K562 (cell line): ENCODE data around the gene CENPV. TPM values are rescaled to one million over a fixed set of nuclear protein-coding genes. Genes with fewer than 3 reads are reported as not detected.

ENCODE experiments used
- ATAC-seq: fragments of 200-7000 bp; cut with Tn5 transposase; 3 replicates; pipeline ENCODE4 v1.9.1; 2020; ENCODE audit warnings: moderate library complexity
- BruUV-seq: library from RNA; stranded (reverse); fragments of 400-500 nt; replicated peaks from 2 replicates; lab custom pipeline; 2021; lab: Mats Ljungman, UMichigan
- CTCF ChIA-PET: fragments of 300-600 bp; formaldehyde crosslinking; extraction: SDS; loops from one replicate; lab custom pipeline; 2021; ENCODE audit warnings: low intra/inter-chr PET ratio; lab: Yijun Ruan, JAX
- POLR2A ChIA-PET: fragments of 300-600, 350-650 bp; sonication (Branson Sonifier 250); formaldehyde crosslinking; extraction: SDS; loops from one replicate; lab custom pipeline; 2021; ENCODE audit warnings: antibody characterized with exemption, inconsistent platforms; lab: Yijun Ruan, JAX
- DNase-seq, 4 experiments: peaks; one replicate each; pipeline versions ENCODE4 v3.0.0 to v3.0.0-alpha.2; 2011 to 2018; ENCODE audit warnings: low spot score in 3 of 4, mixed read lengths in 3 of 4; ENCODE audit errors: extremely low read depth in 1 of 4
- FAIRE-seq: peaks from 2 replicates; lab custom pipeline; 2011; peaks lifted over from hg19 to GRCh38; lab: Jason Lieb, UNC
- H2AFZ ChIP-seq: 2 replicates; pipeline ENCODE4 v1.6.0; 2011; ENCODE audit warnings: low read depth, low read length, control low read depth, inconsistent platforms
- H3K27ac ChIP-seq: fragments of 200-600 bp; 3 replicates; pipeline ENCODE4 v1.8.0; 2011; ENCODE audit warnings: low read depth, mild to moderate bottlenecking, control low read depth, inconsistent platforms, low read length, moderate library complexity, mixed read lengths; ENCODE audit errors: extremely low read depth
- H3K27me3 ChIP-seq, 2 experiments: fragments of 300-600 bp in 1 of 2; 2 replicates in 1 of 2; 3 replicates in 1 of 2; pipeline versions ENCODE4 v1.6.0 to v1.8.0; 2011; ENCODE audit warnings: inconsistent platforms in 2 of 2, low read length in 2 of 2, mild to moderate bottlenecking in 1 of 2, mixed read lengths in 1 of 2, moderate library complexity in 1 of 2; ENCODE audit not compliant: control insufficient read depth in 2 of 2, insufficient read depth in 2 of 2
- H3K36me3 ChIP-seq: fragments of 300-600 bp; 3 replicates; pipeline ENCODE4 v1.8.0; 2011; ENCODE audit warnings: mild to moderate bottlenecking, low read length, inconsistent platforms; ENCODE audit not compliant: control insufficient read depth, insufficient read depth
- H3K4me1 ChIP-seq, 2 experiments: fragments of 200-600 bp in 1 of 2; replicated peaks in 1 of 2; 2 replicates in 1 of 2; 3 replicates in 1 of 2; pipeline versions ENCODE4 v1.5.1 to v1.8.0; 2011; ENCODE audit warnings: inconsistent platforms in 2 of 2, low read length in 2 of 2, mild to moderate bottlenecking in 1 of 2, mixed read lengths in 1 of 2, moderate library complexity in 1 of 2; ENCODE audit not compliant: control insufficient read depth in 2 of 2, insufficient read depth in 2 of 2
- H3K4me2 ChIP-seq: 2 replicates; pipeline ENCODE4 v1.6.1; 2011; ENCODE audit warnings: low read length, control low read depth, inconsistent platforms, mixed read lengths; ENCODE audit not compliant: insufficient read depth
- H3K4me3 ChIP-seq: fragments of 200-600 bp; sonication (generic), shearing (Covaris generic); 2 replicates; pipeline ENCODE4 v1.5.1; 2016; ENCODE audit warnings: control low read depth, inconsistent platforms
- H3K79me2 ChIP-seq: fragments of 200-600 bp; 3 replicates; pipeline ENCODE4 v1.8.0; 2011; ENCODE audit warnings: low read length, inconsistent platforms; ENCODE audit not compliant: control insufficient read depth, insufficient read depth
- H3K9ac ChIP-seq, 2 experiments: 2 replicates each; pipeline versions ENCODE4 v1.6.0 to v1.6.1; 2011; ENCODE audit warnings: low read depth in 2 of 2, low read length in 2 of 2, control low read depth in 1 of 2, inconsistent platforms in 1 of 2, mild to moderate bottlenecking in 1 of 2, mixed read lengths in 1 of 2; ENCODE audit not compliant: insufficient read depth in 1 of 2
- H3K9me1 ChIP-seq: one replicate; pipeline ENCODE4 v1.6.0; 2011; ENCODE audit warnings: inconsistent platforms, mild to moderate bottlenecking, low read length, moderate library complexity; ENCODE audit not compliant: control insufficient read depth, insufficient read depth
- H3K9me3 ChIP-seq: replicated peaks from 2 replicates; pipeline ENCODE4 v1.5.1; 2011; ENCODE audit warnings: low read depth, low read length, inconsistent platforms; ENCODE audit not compliant: control insufficient read depth, insufficient read depth
- H4K20me1 ChIP-seq: replicated peaks from 2 replicates; pipeline ENCODE4 v1.6.1; 2011; ENCODE audit warnings: low read length, inconsistent platforms, mixed read lengths; ENCODE audit not compliant: control insufficient read depth, insufficient read depth
- CXXC5 ChIP-seq: fragments of 250-450 bp; sonication (Bioruptor Pico); IDR thresholded peaks from 2 replicates; pipeline ENCODE4 v1.8.0; 2022; ENCODE audit warnings: inconsistent platforms, mild to moderate bottlenecking, moderate library complexity
- DDX20 ChIP-seq: fragments of 450-650 bp; IDR thresholded peaks from 2 replicates; pipeline ENCODE4 v1.6.1; 2016; ENCODE audit warnings: missing genetic modification characterization, low read depth, mild to moderate bottlenecking, missing compliant biosample characterization, moderate library complexity
- PHF21A ChIP-seq: fragments of 450-650 bp; IDR thresholded peaks from 2 replicates; pipeline ENCODE4 v1.6.1; 2017; ENCODE audit warnings: low read depth, borderline replicate concordance
- RBM25 ChIP-seq: fragments of 200-400 bp; formaldehyde crosslinking; IDR thresholded peaks from 2 replicates; pipeline ENCODE4 v1.6.1; 2018; ENCODE audit warnings: low read length, low read depth, moderate library complexity; ENCODE audit not compliant: severe bottlenecking
- SRSF1 ChIP-seq: fragments of 200-400 bp; formaldehyde crosslinking; IDR thresholded peaks from 2 replicates; pipeline ENCODE4 v1.6.1; 2017; ENCODE audit warnings: mild to moderate bottlenecking, low read depth, low read length, moderate library complexity
- XRCC4 ChIP-seq: IDR thresholded peaks from one replicate; pipeline ENCODE4 v1.6.1; 2011; ENCODE audit not compliant: insufficient read depth, insufficient read length; ENCODE audit errors: extremely low read depth
- ZNF699 ChIP-seq: fragments of 250-450 bp; sonication (Bioruptor Pico); IDR thresholded peaks from 2 replicates; pipeline ENCODE4 v1.8.0; 2021; ENCODE audit warnings: mild to moderate bottlenecking, moderate library complexity; ENCODE audit not compliant: insufficient replicate concordance
- WGBS: fragments of 100-300 bp; shearing (Covaris generic); methylation state at CpG from one replicate; pipeline ENCODE4 v1.1.6; 2016; ENCODE audit warnings: low coverage, mixed read lengths; ENCODE audit not compliant: insufficient coverage; ENCODE audit errors: missing lambda C conversion rate; 5-methylcytosine and 5-hydroxymethylcytosine counted together
- in situ Hi-C: fragments of 300-500 bp; cut with MboI; formaldehyde crosslinking; loops from 4 replicates; pipeline ENCODE4 v1.15.0; 2018; ENCODE audit warnings: inconsistent platforms, mixed read lengths
- intact Hi-C: fragments of 100-400 bp; cut with micrococcal nuclease; formaldehyde crosslinking; loops from 2 replicates; pipeline ENCODE4 v1.14.2; 2022
- polyA plus RNA-seq, 8 experiments: library from polyadenylated mRNA; depleted of rRNA in 4 of 8; stranded (reverse) in 5 of 8; unstranded in 3 of 8; fragments of >200 nt; fragmentation: Nextera tagmentation in 2 of 8; fragmentation: Illumina TruSeq in 1 of 8; extraction: Ambion mirVana in 2 of 8; extraction: Trizol in 1 of 8; gene quantifications; 2 replicates each; pipeline versions ENCODE4 v1.2.1 to v1.2.3, GENCODE V29; 2011 to 2014; ENCODE audit warnings: inconsistent platforms in 1 of 8, missing spikeins in 1 of 8
- total RNA-seq, 7 experiments: library from RNA; depleted of rRNA in 6 of 7; stranded (reverse); fragments of >200 nt in 6 of 7; fragmentation: Illumina TruSeq in 2 of 7; extraction: Trizol in 2 of 7; gene quantifications; 2 replicates each; pipeline versions ENCODE4 v1.2.1 to v1.2.3, GENCODE V29; 2011 to 2021; ENCODE audit warnings: low replicate concordance in 1 of 7
- TF ChIP-seq, protein P1 (sequence below), 2 experiments: fragments of 450-650 bp in 1 of 2; IDR thresholded peaks; 2 replicates each; pipeline ENCODE4 v1.6.1; 2011 to 2017; ENCODE audit warnings: low read depth in 2 of 2, antibody characterized with exemption in 1 of 2, borderline replicate concordance in 1 of 2, low read length in 1 of 2, mild to moderate bottlenecking in 1 of 2, mixed read lengths in 1 of 2; ENCODE audit not compliant: control insufficient read depth in 1 of 2

Gene CENPV
- total and polyA plus RNA-seq, 9 of the 15 experiments (the other 6 are each of a cell fraction or from before 2014, with no cell fraction given) = 17.8 to 131 (median 89.3) TPM

DNA sequence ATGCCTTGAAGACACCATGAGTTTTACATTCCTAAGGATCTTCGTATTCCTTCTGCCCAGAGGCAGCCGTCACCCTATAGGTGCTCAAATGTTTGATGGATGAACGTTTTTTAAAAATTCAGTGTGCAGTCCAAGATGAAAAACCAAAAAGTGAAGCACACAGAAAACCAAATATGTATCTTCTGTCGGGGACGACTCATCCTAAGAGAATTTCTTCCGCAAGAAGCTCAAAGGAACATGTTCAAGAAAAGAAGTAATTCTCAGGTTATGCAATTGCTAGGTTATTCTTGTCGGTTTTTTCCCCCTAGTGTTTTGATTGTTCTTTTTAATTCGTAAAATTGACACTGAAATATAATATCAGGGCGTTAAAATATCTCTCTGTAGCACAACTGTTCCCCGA lies 1.4 kb downstream of the CENPV start:
- Histone ChIP-seq H3K27me3 (no peaks in the 10 kb centered on the region), H3K27ac (peak overlapping the region; percentile 90), H4K20me1 (no peaks in the 10 kb centered on the region), H3K4me1 (peaks cover 0 to 15% of the 10 kb centered on the region in 2 experiments; a peak in 4 of 5 replicates), H2AFZ (no peak overlapping the region), H3K79me2 (peaks cover 33% of the 10 kb centered on the region), H3K9ac (peak overlapping the region; percentile 87 to 93), H3K4me3 (peak overlapping the region; percentile 93), H3K9me1 (peaks cover 4% of the 10 kb centered on the region), H3K4me2 (peak overlapping the region; percentile 83), H3K36me3 (peaks cover 31% of the 10 kb centered on the region), H3K9me3 (no peaks in the 10 kb centered on the region)
- intact Hi-C loops = loop anchor here (5.0 kb wide), 1 partner anchor 65 kb away; no protein-coding TSS in a partner anchor
- no TSS peak for BruUV-seq
- DNase-seq (no peak), FAIRE-seq (no peak), ATAC-seq (no peak)
- ChIA-PET CTCF (no interaction called here), POLR2A (interaction anchor here (0.7 to 0.9 kb wide), 2 partner anchors 65 to 87 kb away, joined by 3 to 4 read pairs; no protein-coding TSS in a partner anchor)
- WGBS = 2% methylated on average over 10 of the region's 10 CpGs
- TF ChIP-seq PHF21A (no peak), SRSF1 (no peak), RBM25 (no peak), DDX20 (tag) (no peak), CXXC5 (CRISPR knock-in tag) (no peak), ZNF699 (CRISPR knock-in tag) (no peak), XRCC4 (no peak)
- TF ChIP-seq, protein P1, sequence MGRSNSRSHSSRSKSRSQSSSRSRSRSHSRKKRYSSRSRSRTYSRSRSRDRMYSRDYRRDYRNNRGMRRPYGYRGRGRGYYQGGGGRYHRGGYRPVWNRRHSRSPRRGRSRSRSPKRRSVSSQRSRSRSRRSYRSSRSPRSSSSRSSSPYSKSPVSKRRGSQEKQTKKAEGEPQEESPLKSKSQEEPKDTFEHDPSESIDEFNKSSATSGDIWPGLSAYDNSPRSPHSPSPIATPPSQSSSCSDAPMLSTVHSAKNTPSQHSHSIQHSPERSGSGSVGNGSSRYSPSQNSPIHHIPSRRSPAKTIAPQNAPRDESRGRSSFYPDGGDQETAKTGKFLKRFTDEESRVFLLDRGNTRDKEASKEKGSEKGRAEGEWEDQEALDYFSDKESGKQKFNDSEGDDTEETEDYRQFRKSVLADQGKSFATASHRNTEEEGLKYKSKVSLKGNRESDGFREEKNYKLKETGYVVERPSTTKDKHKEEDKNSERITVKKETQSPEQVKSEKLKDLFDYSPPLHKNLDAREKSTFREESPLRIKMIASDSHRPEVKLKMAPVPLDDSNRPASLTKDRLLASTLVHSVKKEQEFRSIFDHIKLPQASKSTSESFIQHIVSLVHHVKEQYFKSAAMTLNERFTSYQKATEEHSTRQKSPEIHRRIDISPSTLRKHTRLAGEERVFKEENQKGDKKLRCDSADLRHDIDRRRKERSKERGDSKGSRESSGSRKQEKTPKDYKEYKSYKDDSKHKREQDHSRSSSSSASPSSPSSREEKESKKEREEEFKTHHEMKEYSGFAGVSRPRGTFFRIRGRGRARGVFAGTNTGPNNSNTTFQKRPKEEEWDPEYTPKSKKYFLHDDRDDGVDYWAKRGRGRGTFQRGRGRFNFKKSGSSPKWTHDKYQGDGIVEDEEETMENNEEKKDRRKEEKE (IDR thresholded peaks at IDR 0.05; ENCODE audit: borderline replicate concordance in 1 of 2, control insufficient read depth in 1 of 2, low read depth in 2 of 2, low read length in 1 of 2) = no peak
- in situ Hi-C loops = no loop called here
